OCI-LY7 (cell line): ENCODE data around the gene HSPBP1. TPM values are rescaled to one million over a fixed set of nuclear protein-coding genes. Genes with fewer than 3 reads are reported as not detected.

Source experiments
- BruUV-seq: library from RNA; stranded (reverse); fragments of 400-500 nt; replicated peaks from 2 replicates; lab custom pipeline; 2021; lab: Mats Ljungman, UMichigan
- CTCF ChIA-PET: fragments of 300-600 bp; sonication (Branson Sonifier 250); formaldehyde crosslinking; loops from one replicate; lab custom pipeline; 2022; ENCODE audit warnings: antibody characterized with exemption; ENCODE audit not compliant: unreplicated experiment; lab: Charles Lee
- POLR2A ChIA-PET: fragments of 300-600 bp; sonication (Branson Sonifier 250); formaldehyde crosslinking; loops from one replicate; lab custom pipeline; 2022; ENCODE audit warnings: antibody characterized with exemption; lab: Charles Lee
- DNase-seq: peaks from one replicate; pipeline ENCODE4 v3.0.0-alpha.2; 2015; ENCODE audit warnings: low spot score
- H2AFZ ChIP-seq: fragments of 200-600 bp; sonication (generic), shearing (Covaris generic); 2 replicates; pipeline ENCODE4 v1.6.1; 2014; ENCODE audit warnings: mild to moderate bottlenecking, antibody characterized with exemption, low read length, moderate library complexity
- H3K27ac ChIP-seq: fragments of 200-600 bp; sonication (generic); 2 replicates; pipeline ENCODE4 v1.5.1; 2014; ENCODE audit warnings: mixed run types, low read depth, mild to moderate bottlenecking, moderate library complexity, low read length, inconsistent platforms; ENCODE audit not compliant: poor library complexity, severe bottlenecking
- H3K36me3 ChIP-seq: fragments of 200-600 bp; sonication (generic); 2 replicates; pipeline ENCODE4 v1.6.1; 2014; ENCODE audit warnings: mild to moderate bottlenecking, antibody characterized with exemption, low read length, moderate library complexity, mixed read lengths; ENCODE audit not compliant: insufficient read depth
- H3K4me1 ChIP-seq: fragments of 200-600 bp; sonication (generic); 2 replicates; pipeline ENCODE4 v1.5.1; 2014; ENCODE audit warnings: mild to moderate bottlenecking, low read length; ENCODE audit not compliant: insufficient read depth, poor library complexity, severe bottlenecking
- H3K4me2 ChIP-seq: fragments of 200-600 bp; sonication (generic); 2 replicates; pipeline ENCODE4 v1.6.1; 2014; ENCODE audit warnings: mild to moderate bottlenecking, low read length
- H3K4me3 ChIP-seq: fragments of 200-600 bp; sonication (generic); 2 replicates; pipeline ENCODE4 v1.5.1; 2014; ENCODE audit warnings: mild to moderate bottlenecking, low read depth, low read length; ENCODE audit not compliant: poor library complexity, severe bottlenecking
- H3K79me2 ChIP-seq: fragments of 200-600 bp; sonication (generic); 2 replicates; pipeline ENCODE4 v1.6.1; 2016; ENCODE audit warnings: low read depth, mild to moderate bottlenecking, low read length, moderate library complexity, mixed read lengths; ENCODE audit not compliant: insufficient read depth
- H3K9me2 ChIP-seq: fragments of 200-600 bp; sonication (generic); 2 replicates; pipeline ENCODE4 v1.6.1; 2016; ENCODE audit warnings: mild to moderate bottlenecking, low read length, mixed read lengths; ENCODE audit not compliant: insufficient read depth
- H3K9me3 ChIP-seq: fragments of 200-600 bp; sonication (generic); 2 replicates; pipeline ENCODE4 v1.6.1; 2014; ENCODE audit warnings: mild to moderate bottlenecking, mixed run types, low read length, mixed read lengths
- H4K20me1 ChIP-seq: fragments of 200-600 bp; sonication (generic); 2 replicates; pipeline ENCODE4 v1.6.1; 2014; ENCODE audit warnings: mild to moderate bottlenecking, antibody characterized with exemption, low read length, moderate library complexity, mixed read lengths; ENCODE audit not compliant: insufficient read depth
- EZH2phosphoT487 ChIP-seq: fragments of 200-600 bp; sonication (generic); IDR thresholded peaks from 2 replicates; pipeline ENCODE4 v1.6.1; 2018; ENCODE audit warnings: low read depth, borderline replicate concordance, mild to moderate bottlenecking, mixed run types, antibody characterized with exemption, low read length, moderate library complexity, mixed read lengths
- intact Hi-C: fragments of 100-400 bp; cut with micrococcal nuclease; formaldehyde crosslinking; loops from one replicate; pipeline ENCODE4 v1.10.0; 2022; ENCODE audit not compliant: unreplicated experiment
- total RNA-seq, 2 experiments: library from RNA; depleted of rRNA in 1 of 2; stranded (reverse); fragments of >200 nt in 1 of 2; shearing (Covaris generic) in 1 of 2; gene quantifications; 2 replicates each; pipeline ENCODE4 v1.2.3, GENCODE V29; 2014 to 2022
- TF ChIP-seq, protein P1 (sequence below): fragments of 200-600 bp; sonication (generic); conservative IDR thresholded peaks from 2 replicates; pipeline ENCODE4 v1.5.1; 2014; ENCODE audit warnings: mild to moderate bottlenecking, antibody characterized with exemption, low read length, moderate library complexity, mixed read lengths

HSPBP1 gene
- total RNA-seq, 2 experiments from 2014 or later, result 38.7 to 41.3 TPM

DNA sequence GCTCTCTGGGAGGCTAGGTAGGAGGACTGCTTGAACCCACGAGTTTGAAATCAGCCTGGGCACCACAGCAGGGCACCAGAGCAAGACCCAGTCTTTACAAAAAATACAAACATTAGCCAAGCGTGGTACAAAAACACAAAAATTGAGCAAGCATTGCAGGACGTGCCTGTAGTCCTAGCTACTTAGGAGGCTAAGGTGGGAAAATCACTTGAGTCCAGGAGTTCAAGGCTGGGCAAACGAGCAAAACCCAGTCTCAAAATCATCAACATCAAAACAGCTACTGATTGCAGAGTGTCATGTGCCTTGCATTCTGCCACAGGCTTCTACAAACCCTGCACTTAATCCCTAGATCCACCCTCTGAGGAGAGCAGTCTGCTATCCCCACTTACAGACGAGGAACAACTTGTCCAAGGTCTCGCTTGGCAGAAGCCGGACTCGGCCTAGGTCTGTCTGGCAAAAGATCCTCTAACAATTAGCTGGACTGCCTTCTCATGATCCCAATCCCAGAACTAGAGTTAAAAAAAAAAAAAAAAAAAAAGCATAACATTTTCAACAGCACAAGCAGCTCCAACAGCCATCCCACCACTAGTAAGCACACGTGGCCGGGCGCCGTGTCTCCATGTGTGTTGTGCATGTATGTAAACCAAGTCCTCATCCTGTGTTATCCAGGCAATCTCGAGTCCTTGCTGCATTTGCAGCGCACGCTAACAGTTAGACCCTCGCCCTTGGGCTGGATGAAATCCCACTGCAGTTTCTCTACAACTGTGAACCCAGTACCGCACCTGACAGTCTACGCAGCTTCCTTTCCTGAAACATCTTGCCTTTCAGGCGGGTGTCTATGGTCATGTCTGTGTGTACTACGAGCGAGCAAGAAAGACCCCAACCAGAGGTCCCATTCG, 23.1 kb downstream of the HSPBP1 start:
- Histone ChIP-seq H2AFZ (no peak overlapping the region), H3K9me2 (no peaks in the 10 kb centered on the region), H3K9me3 (no peaks in the 10 kb centered on the region), H3K4me1 (peaks cover 56% of the 10 kb centered on the region), H3K36me3 (peaks cover 57% of the 10 kb centered on the region), H3K27ac (peak overlapping the region; percentile 97), H3K4me3 (peak overlapping the region; percentile 78), H3K4me2 (peak overlapping the region; percentile 98), H3K79me2 (peaks cover 61% of the 10 kb centered on the region), H4K20me1 (peaks cover 2% of the 10 kb centered on the region; the same call in 1 of the 2 replicates)
- BruUV-seq, result TSS peak; percentile 35
- TF ChIP-seq, protein P1, sequence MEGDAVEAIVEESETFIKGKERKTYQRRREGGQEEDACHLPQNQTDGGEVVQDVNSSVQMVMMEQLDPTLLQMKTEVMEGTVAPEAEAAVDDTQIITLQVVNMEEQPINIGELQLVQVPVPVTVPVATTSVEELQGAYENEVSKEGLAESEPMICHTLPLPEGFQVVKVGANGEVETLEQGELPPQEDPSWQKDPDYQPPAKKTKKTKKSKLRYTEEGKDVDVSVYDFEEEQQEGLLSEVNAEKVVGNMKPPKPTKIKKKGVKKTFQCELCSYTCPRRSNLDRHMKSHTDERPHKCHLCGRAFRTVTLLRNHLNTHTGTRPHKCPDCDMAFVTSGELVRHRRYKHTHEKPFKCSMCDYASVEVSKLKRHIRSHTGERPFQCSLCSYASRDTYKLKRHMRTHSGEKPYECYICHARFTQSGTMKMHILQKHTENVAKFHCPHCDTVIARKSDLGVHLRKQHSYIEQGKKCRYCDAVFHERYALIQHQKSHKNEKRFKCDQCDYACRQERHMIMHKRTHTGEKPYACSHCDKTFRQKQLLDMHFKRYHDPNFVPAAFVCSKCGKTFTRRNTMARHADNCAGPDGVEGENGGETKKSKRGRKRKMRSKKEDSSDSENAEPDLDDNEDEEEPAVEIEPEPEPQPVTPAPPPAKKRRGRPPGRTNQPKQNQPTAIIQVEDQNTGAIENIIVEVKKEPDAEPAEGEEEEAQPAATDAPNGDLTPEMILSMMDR, result no peak
- TF ChIP-seq EZH2phosphoT487, result no peak
- no peak for DNase-seq
- intact Hi-C loops, result no loop called here
- ChIA-PET CTCF (no interaction called here), POLR2A (interaction anchor here (0.6 to 1.5 kb wide), 6 partner anchors 15 to 219 kb away, joined by 3 to 6 read pairs (median 3); partner anchors contain the start of genes HSPBP1 and ZNF628)

DNA sequence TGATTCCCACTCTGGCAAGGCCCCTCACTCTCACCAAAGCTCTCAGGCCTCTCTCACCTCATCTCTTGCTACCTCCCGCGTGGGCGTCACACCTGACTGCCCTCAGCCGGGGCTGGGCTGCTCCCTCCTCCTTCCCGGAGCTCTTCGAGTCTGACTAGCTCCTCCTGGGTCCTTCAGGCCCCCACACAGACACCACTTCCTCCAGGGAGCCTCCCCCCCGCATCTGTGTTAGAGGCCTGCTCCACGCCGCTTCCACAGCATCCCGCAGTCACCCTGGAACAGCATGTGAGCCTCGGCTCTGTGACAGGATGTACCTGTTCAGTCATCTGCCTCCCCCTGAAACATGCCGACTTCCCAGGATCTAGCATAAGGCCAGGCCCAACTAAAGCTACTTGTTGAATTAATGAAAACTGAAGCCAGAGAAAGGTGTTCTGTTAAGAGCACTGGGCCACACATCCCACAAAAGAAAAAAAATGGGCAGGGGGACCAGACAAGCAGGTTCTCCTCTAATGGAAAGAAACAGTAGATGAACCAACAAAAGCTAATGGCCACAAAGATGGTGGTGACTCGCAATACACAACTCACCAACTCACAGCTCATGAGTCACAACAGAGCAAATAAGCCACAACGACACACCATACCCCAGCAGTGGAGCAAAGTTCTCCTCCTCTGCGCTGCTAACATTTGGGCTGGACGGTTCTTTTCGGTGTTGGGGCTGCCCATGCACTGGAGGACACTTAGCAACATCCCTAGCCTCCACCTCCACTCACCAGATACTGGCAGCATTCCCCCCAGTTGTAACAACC, 24.1 kb downstream of the HSPBP1 start:
- ChIA-PET POLR2A (interaction anchor here (0.6 to 1.9 kb wide), 11 partner anchors 16 to 129 kb away, joined by 3 to 7 read pairs (median 3); partner anchors contain the start of genes HSPBP1 and KMT5C), CTCF (interaction anchor here (1.8 kb wide), 1 partner anchor 45 kb away, joined by 5 read pairs; no protein-coding TSS in a partner anchor)
- DNase-seq, result peak; percentile 73
- Histone ChIP-seq H3K4me1 (peaks cover 63% of the 10 kb centered on the region), H4K20me1 (peaks cover 12% of the 10 kb centered on the region), H3K4me3 (peak overlapping the region; percentile 78), H3K79me2 (peaks cover 71% of the 10 kb centered on the region), H3K4me2 (peak overlapping the region; percentile 98), H2AFZ (no peak overlapping the region), H3K9me2 (no peaks in the 10 kb centered on the region), H3K9me3 (no peaks in the 10 kb centered on the region), H3K36me3 (peaks cover 62% of the 10 kb centered on the region), H3K27ac (peak overlapping the region; percentile 97)
- TF ChIP-seq, protein P1, result no peak
- no peak for TF ChIP-seq EZH2phosphoT487
- BruUV-seq, result no TSS peak
- intact Hi-C loops, result loop anchor here (2.0 kb wide), 1 partner anchor 43 kb away; no protein-coding TSS in a partner anchor
